Measurements from ENCODE around the gene CSF2RB.

- TF ChIP-seq POLR2A (IDR thresholded peaks at IDR 0.05; ENCODE audit: low read depth, low read length): no peak
- no peak; the same call in 1 of the 2 replicates for TF ChIP-seq POLR2AphosphoS5 (IDR thresholded peaks at IDR 0.05; ENCODE audit: low read depth, low read length)
- TF ChIP-seq TAF1 (IDR thresholded peaks at IDR 0.05; ENCODE audit: borderline replicate concordance, low read depth, low read length): no peak
Measured at GRCh38 chr22:36928786-36929535, 15.5 kb downstream of the CSF2RB start.

All from GM12892 (cell line).